Karpas-422 (cell line): ENCODE results near the gene TRIM61. TPM values are rescaled to one million over a fixed set of nuclear protein-coding genes. Genes with fewer than 3 reads are reported as not detected.
"Not testable (repeated sequence)": the region's sequence is repeated elsewhere in the genome, so short reads cannot be mapped to it uniquely, and the experiment has no call there.

ENCODE experiments used
- DNase-seq: peaks from one replicate; pipeline ENCODE4 v3.0.0-alpha.2; 2015
- H2AFZ ChIP-seq: fragments of 200-600 bp; sonication (generic); 2 replicates; pipeline ENCODE4 v1.6.1; 2014; ENCODE audit warnings: antibody characterized with exemption, low read length, mixed read lengths
- H3K27ac ChIP-seq: fragments of 200-600 bp; sonication (generic); 2 replicates; pipeline ENCODE4 v1.5.1; 2014; ENCODE audit warnings: mild to moderate bottlenecking, low read length, moderate library complexity
- H3K27me3 ChIP-seq: fragments of 200-600 bp; sonication (generic); 2 replicates; pipeline ENCODE4 v1.6.1; 2014; ENCODE audit warnings: low read length, mixed read lengths
- H3K36me3 ChIP-seq: fragments of 200-600 bp; sonication (generic); 2 replicates; pipeline ENCODE4 v1.6.1; 2014; ENCODE audit warnings: low read length, mixed read lengths; ENCODE audit not compliant: insufficient read depth
- H3K4me1 ChIP-seq: fragments of 200-600 bp; sonication (generic); 2 replicates; pipeline ENCODE4 v1.6.1; 2014; ENCODE audit warnings: mild to moderate bottlenecking, low read length, mixed read lengths
- H3K4me2 ChIP-seq: fragments of 200-600 bp; sonication (generic); 2 replicates; pipeline ENCODE4 v1.6.1; 2014; ENCODE audit warnings: low read length, low read depth, mild to moderate bottlenecking; ENCODE audit not compliant: poor library complexity, severe bottlenecking
- H3K4me3 ChIP-seq: fragments of 200-600 bp; sonication (generic); 2 replicates; pipeline ENCODE4 v1.5.1; 2014; ENCODE audit warnings: mild to moderate bottlenecking, antibody characterized with exemption, low read length, mixed read lengths
- H3K79me2 ChIP-seq: fragments of 200-600 bp; sonication (generic); 2 replicates; pipeline ENCODE4 v1.6.1; 2014; ENCODE audit warnings: mild to moderate bottlenecking, low read length, mixed read lengths
- H3K9ac ChIP-seq: fragments of 200-600 bp; sonication (generic); 2 replicates; pipeline ENCODE4 v1.6.0; 2014; ENCODE audit warnings: low read length
- H3K9me2 ChIP-seq: fragments of 200-600 bp; sonication (generic), shearing (Covaris generic); replicated peaks from 2 replicates; pipeline ENCODE4 v1.6.0; 2014; ENCODE audit warnings: mild to moderate bottlenecking, low read length, moderate library complexity; ENCODE audit not compliant: insufficient read depth
- H3K9me3 ChIP-seq: fragments of 300-700, 200-600 bp; sonication (generic); 2 replicates; pipeline ENCODE4 v1.6.1; 2014; ENCODE audit warnings: low read length, mixed read lengths
- H4K20me1 ChIP-seq: fragments of 200-600 bp; sonication (generic); 2 replicates; pipeline ENCODE4 v1.6.1; 2014; ENCODE audit warnings: mild to moderate bottlenecking, antibody characterized with exemption, low read length, low read depth; ENCODE audit not compliant: insufficient read depth
- total RNA-seq: library from RNA; depleted of rRNA; stranded (reverse); fragments of >200 nt; shearing (Covaris generic); gene quantifications from 2 replicates; pipeline ENCODE4 v1.2.3, GENCODE V29; 2014; ENCODE audit warnings: low replicate concordance

Gene TRIM61
- total RNA-seq, 1 experiment from 2014 or later: 6.9 TPM

- not testable (repeated sequence) for H3K4me3 ChIP-seq, H3K4me1 ChIP-seq, H3K79me2 ChIP-seq, DNase-seq, H4K20me1 ChIP-seq, H3K27ac ChIP-seq, H3K9ac ChIP-seq, H3K4me2 ChIP-seq, H3K27me3 ChIP-seq, H3K36me3 ChIP-seq, H3K9me2 ChIP-seq, H3K9me3 ChIP-seq
- H2AFZ ChIP-seq: peak overlapping the region; percentile 58; the same call in 1 of the 2 replicates
Measured at GRCh38 chr4:164935865-164936606, 41.4 kb downstream of the TRIM61 start.

GRCh38 chr4:164935363-164935762 lies 42.1 kb downstream of the TRIM61 start:
- no peak overlapping the region for H3K4me3 ChIP-seq
- H3K9me3 ChIP-seq: no peaks in the 10 kb centered on the region
- H3K79me2 ChIP-seq: no peaks in the 10 kb centered on the region
- no peak overlapping the region for H2AFZ ChIP-seq
- peak; percentile 79 for DNase-seq
- no peaks in the 10 kb centered on the region for H4K20me1 ChIP-seq
- no peaks in the 10 kb centered on the region for H3K27me3 ChIP-seq
- no peaks in the 10 kb centered on the region for H3K36me3 ChIP-seq
- peaks cover 5% of the 10 kb centered on the region; the same call in 1 of the 2 replicates for H3K4me1 ChIP-seq
- no peak overlapping the region for H3K4me2 ChIP-seq
- no peaks in the 10 kb centered on the region for H3K9me2 ChIP-seq
- no peak overlapping the region for H3K27ac ChIP-seq
- H3K9ac ChIP-seq: no peak overlapping the region

GRCh38 chr4:164933244-164933643 lies 44.2 kb downstream of the TRIM61 start:
- Histone ChIP-seq H4K20me1 (no peaks in the 10 kb centered on the region), H3K36me3 (no peaks in the 10 kb centered on the region), H3K4me2 (no peak overlapping the region), H3K9me3 (no peaks in the 10 kb centered on the region), H3K79me2 (no peaks in the 10 kb centered on the region), H3K9ac (no peak overlapping the region), H3K4me3 (no peak overlapping the region), H3K9me2 (no peaks in the 10 kb centered on the region), H2AFZ (no peak overlapping the region), H3K4me1 (peaks cover 5% of the 10 kb centered on the region; the same call in 1 of the 2 replicates), H3K27me3 (no peaks in the 10 kb centered on the region), H3K27ac (no peak overlapping the region)
- DNase-seq: no peak

GRCh38 chr4:164931551-164932324 lies 45.7 kb downstream of the TRIM61 start:
- Histone ChIP-seq H3K27ac (no peak overlapping the region), H3K9ac (no peak overlapping the region), H2AFZ (no peak overlapping the region), H3K4me1 (no peaks in the 10 kb centered on the region), H3K9me3 (no peaks in the 10 kb centered on the region), H3K4me2 (no peak overlapping the region), H3K4me3 (no peak overlapping the region), H3K27me3 (no peaks in the 10 kb centered on the region), H3K9me2 (no peaks in the 10 kb centered on the region), H3K79me2 (no peaks in the 10 kb centered on the region), H4K20me1 (no peaks in the 10 kb centered on the region), H3K36me3 (no peaks in the 10 kb centered on the region)
- no peak for DNase-seq

GRCh38 chr4:164930647-164931046 lies 46.8 kb downstream of the TRIM61 start:
- H4K20me1 ChIP-seq: no peaks in the 10 kb centered on the region
- H3K27me3 ChIP-seq: no peaks in the 10 kb centered on the region
- H3K9me2 ChIP-seq: no peaks in the 10 kb centered on the region
- H3K9ac ChIP-seq: no peak overlapping the region
- H3K9me3 ChIP-seq: no peaks in the 10 kb centered on the region
- H2AFZ ChIP-seq: no peak overlapping the region
- H3K27ac ChIP-seq: no peak overlapping the region
- H3K36me3 ChIP-seq: no peaks in the 10 kb centered on the region
- no peak for DNase-seq
- no peak overlapping the region for H3K4me3 ChIP-seq
- H3K4me2 ChIP-seq: no peak overlapping the region
- no peaks in the 10 kb centered on the region for H3K4me1 ChIP-seq
- no peaks in the 10 kb centered on the region for H3K79me2 ChIP-seq

GRCh38 chr4:164927101-164927500 lies 50.4 kb downstream of the TRIM61 start:
- not testable (repeated sequence) for H3K36me3 ChIP-seq, H3K4me3 ChIP-seq, H3K9me3 ChIP-seq, H3K4me2 ChIP-seq, H4K20me1 ChIP-seq, H3K4me1 ChIP-seq, H2AFZ ChIP-seq, H3K27me3 ChIP-seq, H3K9ac ChIP-seq, DNase-seq, H3K9me2 ChIP-seq, H3K27ac ChIP-seq, H3K79me2 ChIP-seq

GRCh38 chr4:164926301-164926700 lies 51.2 kb downstream of the TRIM61 start:
- H4K20me1 ChIP-seq: no peaks in the 10 kb centered on the region

GRCh38 chr4:164924670-164925238 lies 52.7 kb downstream of the TRIM61 start:
- H3K9me2 ChIP-seq: no peaks in the 10 kb centered on the region
- no peaks in the 10 kb centered on the region for H3K36me3 ChIP-seq
- no peak overlapping the region for H3K4me2 ChIP-seq
- no peak overlapping the region for H3K27ac ChIP-seq
- DNase-seq: no peak
- H3K9ac ChIP-seq: no peak overlapping the region
- H3K4me1 ChIP-seq: no peaks in the 10 kb centered on the region
- H2AFZ ChIP-seq: no peak overlapping the region
- H3K27me3 ChIP-seq: no peaks in the 10 kb centered on the region
- H3K79me2 ChIP-seq: no peaks in the 10 kb centered on the region
- H3K4me3 ChIP-seq: no peak overlapping the region
- H4K20me1 ChIP-seq: no peaks in the 10 kb centered on the region
- H3K9me3 ChIP-seq: no peaks in the 10 kb centered on the region

More at GRCh38 chr4:164926301-164926700, 51.2 kb downstream of the TRIM61 start:
- H3K9me2 ChIP-seq: no peaks in the 10 kb centered on the region
- no peaks in the 10 kb centered on the region for H3K36me3 ChIP-seq
- no peaks in the 10 kb centered on the region for H3K79me2 ChIP-seq
- no peaks in the 10 kb centered on the region for H3K9me3 ChIP-seq
- H3K4me1 ChIP-seq: no peaks in the 10 kb centered on the region
- DNase-seq: no peak
- H3K27me3 ChIP-seq: no peaks in the 10 kb centered on the region
- H2AFZ ChIP-seq: no peak overlapping the region
- no peak overlapping the region for H3K9ac ChIP-seq
- no peak overlapping the region for H3K27ac ChIP-seq
- H3K4me2 ChIP-seq: no peak overlapping the region
- no peak overlapping the region for H3K4me3 ChIP-seq
